GM04504 (cell line): ENCODE results near the gene DNAJB6.

ENCODE experiments used
- DNase-seq: peaks from one replicate; pipeline ENCODE4 v3.0.0-alpha.2; 2012; ENCODE audit warnings: low read depth

DNAJB6 gene

GRCh38 chr7:157368955-157369354, 32.2 kb downstream of the DNAJB6 start:
- no peak for DNase-seq

- no peak for DNase-seq
Observed at GRCh38 chr7:157370742-157371141, 33.9 kb downstream of the DNAJB6 start.

GRCh38 chr7:157371296-157371695, 34.5 kb downstream of the DNAJB6 start:
- no peak for DNase-seq

- DNase-seq = no peak
Observed at GRCh38 chr7:157372300-157373232, 35.8 kb downstream of the DNAJB6 start.

GRCh38 chr7:157373493-157373892, 36.7 kb downstream of the DNAJB6 start:
- DNase-seq = no peak

GRCh38 chr7:157375410-157375809, 38.6 kb downstream of the DNAJB6 start:
- no peak for DNase-seq

- DNase-seq = no peak
Observed at GRCh38 chr7:157377436-157378124, 40.8 kb downstream of the DNAJB6 start.

- DNase-seq = no peak
Observed at GRCh38 chr7:157378390-157378789, 41.6 kb downstream of the DNAJB6 start.

- no peak for DNase-seq
Observed at GRCh38 chr7:157379493-157379892, 42.7 kb downstream of the DNAJB6 start.

GRCh38 chr7:157380416-157380815, 43.6 kb downstream of the DNAJB6 start:
- DNase-seq = no peak

- DNase-seq = no peak
Observed at GRCh38 chr7:157383868-157384267, 47.1 kb downstream of the DNAJB6 start.

GRCh38 chr7:157384301-157384700, 47.5 kb downstream of the DNAJB6 start:
- DNase-seq = no peak

- DNase-seq = no peak
Observed at GRCh38 chr7:157386979-157387800, 50.4 kb downstream of the DNAJB6 start.

- DNase-seq = no peak
Observed at GRCh38 chr7:157388301-157388700, 51.5 kb downstream of the DNAJB6 start.

- DNase-seq = peak; percentile 48
Observed at GRCh38 chr7:157389951-157390730, 53.3 kb downstream of the DNAJB6 start.

GRCh38 chr7:157391036-157391710, 54.4 kb downstream of the DNAJB6 start:
- DNase-seq = no peak

- DNase-seq = no peak
Observed at GRCh38 chr7:157392256-157393037, 55.6 kb downstream of the DNAJB6 start.

- DNase-seq = no peak
Observed at GRCh38 chr7:157394246-157395191, 57.7 kb downstream of the DNAJB6 start.

- no peak for DNase-seq
Observed at GRCh38 chr7:157395206-157395605, 58.4 kb downstream of the DNAJB6 start.
